GM23338 (cell line): Measurements from ENCODE around the gene INO80C. TPM values are rescaled to one million over a fixed set of nuclear protein-coding genes. Genes with fewer than 3 reads are reported as not detected.

Experiments
- ATAC-seq: fragments of 200-7000 bp; cut with Tn5 transposase; 3 replicates; pipeline ENCODE4 v1.9.1; 2020
- DNase-seq: peaks from one replicate; pipeline ENCODE4 v3.0.0-alpha.2; 2015; ENCODE audit warnings: low spot score
- H2AFZ ChIP-seq: fragments of 200-600 bp; sonication (generic); 2 replicates; pipeline ENCODE4 v1.8.0; 2016; ENCODE audit warnings: antibody characterized with exemption, mild to moderate bottlenecking, moderate library complexity
- H3F3A ChIP-seq: fragments of 200-600 bp; sonication (generic); replicated peaks from 2 replicates; pipeline ENCODE4 v1.8.0; 2017; ENCODE audit warnings: antibody characterized with exemption, mixed run types, low read depth
- H3K27ac ChIP-seq: fragments of 200-600 bp; sonication (generic); 2 replicates; pipeline ENCODE4 v1.6.1; 2016; ENCODE audit warnings: low read depth
- H3K27me3 ChIP-seq: fragments of 200-600 bp; sonication (generic); 2 replicates; pipeline ENCODE4 v1.8.0; 2016; ENCODE audit warnings: mild to moderate bottlenecking, mixed run types, moderate library complexity; ENCODE audit not compliant: insufficient read depth
- H3K36me3 ChIP-seq: fragments of 200-600 bp; sonication (generic); 2 replicates; pipeline ENCODE4 v1.8.0; 2016; ENCODE audit warnings: mild to moderate bottlenecking; ENCODE audit not compliant: insufficient read depth
- H3K4me1 ChIP-seq: fragments of 200-600 bp; sonication (generic); 2 replicates; pipeline ENCODE4 v1.8.0; 2016; ENCODE audit warnings: mild to moderate bottlenecking, moderate library complexity; ENCODE audit not compliant: insufficient read depth
- H3K4me2 ChIP-seq: fragments of 200-600 bp; sonication (generic); 2 replicates; pipeline ENCODE4 v1.7.1; 2017; ENCODE audit warnings: mixed run types
- H3K4me3 ChIP-seq: fragments of 200-600 bp; sonication (generic); 2 replicates; pipeline ENCODE4 v1.6.1; 2016; ENCODE audit warnings: mixed run types
- H3K79me2 ChIP-seq: fragments of 200-600 bp; sonication (generic); replicated peaks from 2 replicates; pipeline ENCODE4 v1.8.0; 2017; ENCODE audit warnings: mild to moderate bottlenecking; ENCODE audit not compliant: insufficient read depth
- H3K9me2 ChIP-seq: fragments of 200-600 bp; sonication (generic); 2 replicates; pipeline ENCODE4 v1.8.0; 2017; ENCODE audit not compliant: insufficient read depth
- H4K20me1 ChIP-seq: fragments of 200-600 bp; sonication (generic); replicated peaks from 2 replicates; pipeline ENCODE4 v1.8.0; 2017; ENCODE audit warnings: mild to moderate bottlenecking; ENCODE audit not compliant: insufficient read depth
- H3K27ac Mint-ChIP-seq: 2 replicates; pipeline ENCODE4 v1.8.0; 2020; ENCODE audit warnings: inconsistent platforms, mild to moderate bottlenecking, moderate library complexity, mixed read lengths
- H3K27me3 Mint-ChIP-seq: 3 replicates; pipeline ENCODE4 v1.8.0; 2022; ENCODE audit warnings: low read depth, mild to moderate bottlenecking, moderate library complexity, mixed read lengths, inconsistent platforms; ENCODE audit not compliant: insufficient read depth, poor library complexity
- H3K36me3 Mint-ChIP-seq: 3 replicates; pipeline ENCODE4 v1.8.0; 2021; ENCODE audit warnings: low read depth, mild to moderate bottlenecking, inconsistent platforms, moderate library complexity, mixed read lengths
- H3K4me1 Mint-ChIP-seq: 3 replicates; pipeline ENCODE4 v1.8.0; 2020; ENCODE audit warnings: mild to moderate bottlenecking, inconsistent platforms, mixed read lengths
- H3K4me3 Mint-ChIP-seq: 3 replicates; pipeline ENCODE4 v1.8.0; 2021; ENCODE audit warnings: moderate library complexity, mild to moderate bottlenecking, inconsistent platforms, mixed read lengths
- H3K9me3 Mint-ChIP-seq: 3 replicates; pipeline ENCODE4 v1.8.0; 2020; ENCODE audit warnings: moderate library complexity, mild to moderate bottlenecking, inconsistent platforms, mixed read lengths
- EZH2phosphoT487 ChIP-seq: fragments of 200-600 bp; sonication (generic); IDR thresholded peaks from one replicate; pipeline ENCODE4 v1.8.1; 2018; ENCODE audit warnings: antibody characterized with exemption; ENCODE audit not compliant: unreplicated experiment
- REST ChIP-seq: IDR thresholded peaks from one replicate; pipeline ENCODE4 v1.6.1; 2018; ENCODE audit warnings: antibody characterized with exemption; ENCODE audit not compliant: unreplicated experiment
- STAT1 ChIP-seq: IDR thresholded peaks from one replicate; pipeline ENCODE4 v1.6.1; 2016; ENCODE audit warnings: antibody characterized with exemption; ENCODE audit not compliant: unreplicated experiment
- polyA plus RNA-seq: library from polyadenylated mRNA; unstranded; fragments of >200 nt; fragmentation: Nextera tagmentation; extraction: Ambion mirVana; gene quantifications from 2 replicates; pipeline ENCODE4 v1.2.1, GENCODE V29; 2016
- total RNA-seq: library from RNA; depleted of rRNA; stranded (reverse); fragments of >200 nt; shearing (Covaris generic); gene quantifications from 2 replicates; pipeline ENCODE4 v1.2.3, GENCODE V29; 2014
- TF ChIP-seq, protein P1 (sequence below): fragments of 250-450 bp; sonication (Bioruptor Pico); IDR thresholded peaks from 2 replicates; pipeline ENCODE4 v1.5.0; 2020; ENCODE audit warnings: mild to moderate bottlenecking, moderate library complexity

The INO80C gene
- total and polyA plus RNA-seq, 2 experiments from 2014 or later: 16.3 to 52.3 TPM

- TF ChIP-seq, protein P1, sequence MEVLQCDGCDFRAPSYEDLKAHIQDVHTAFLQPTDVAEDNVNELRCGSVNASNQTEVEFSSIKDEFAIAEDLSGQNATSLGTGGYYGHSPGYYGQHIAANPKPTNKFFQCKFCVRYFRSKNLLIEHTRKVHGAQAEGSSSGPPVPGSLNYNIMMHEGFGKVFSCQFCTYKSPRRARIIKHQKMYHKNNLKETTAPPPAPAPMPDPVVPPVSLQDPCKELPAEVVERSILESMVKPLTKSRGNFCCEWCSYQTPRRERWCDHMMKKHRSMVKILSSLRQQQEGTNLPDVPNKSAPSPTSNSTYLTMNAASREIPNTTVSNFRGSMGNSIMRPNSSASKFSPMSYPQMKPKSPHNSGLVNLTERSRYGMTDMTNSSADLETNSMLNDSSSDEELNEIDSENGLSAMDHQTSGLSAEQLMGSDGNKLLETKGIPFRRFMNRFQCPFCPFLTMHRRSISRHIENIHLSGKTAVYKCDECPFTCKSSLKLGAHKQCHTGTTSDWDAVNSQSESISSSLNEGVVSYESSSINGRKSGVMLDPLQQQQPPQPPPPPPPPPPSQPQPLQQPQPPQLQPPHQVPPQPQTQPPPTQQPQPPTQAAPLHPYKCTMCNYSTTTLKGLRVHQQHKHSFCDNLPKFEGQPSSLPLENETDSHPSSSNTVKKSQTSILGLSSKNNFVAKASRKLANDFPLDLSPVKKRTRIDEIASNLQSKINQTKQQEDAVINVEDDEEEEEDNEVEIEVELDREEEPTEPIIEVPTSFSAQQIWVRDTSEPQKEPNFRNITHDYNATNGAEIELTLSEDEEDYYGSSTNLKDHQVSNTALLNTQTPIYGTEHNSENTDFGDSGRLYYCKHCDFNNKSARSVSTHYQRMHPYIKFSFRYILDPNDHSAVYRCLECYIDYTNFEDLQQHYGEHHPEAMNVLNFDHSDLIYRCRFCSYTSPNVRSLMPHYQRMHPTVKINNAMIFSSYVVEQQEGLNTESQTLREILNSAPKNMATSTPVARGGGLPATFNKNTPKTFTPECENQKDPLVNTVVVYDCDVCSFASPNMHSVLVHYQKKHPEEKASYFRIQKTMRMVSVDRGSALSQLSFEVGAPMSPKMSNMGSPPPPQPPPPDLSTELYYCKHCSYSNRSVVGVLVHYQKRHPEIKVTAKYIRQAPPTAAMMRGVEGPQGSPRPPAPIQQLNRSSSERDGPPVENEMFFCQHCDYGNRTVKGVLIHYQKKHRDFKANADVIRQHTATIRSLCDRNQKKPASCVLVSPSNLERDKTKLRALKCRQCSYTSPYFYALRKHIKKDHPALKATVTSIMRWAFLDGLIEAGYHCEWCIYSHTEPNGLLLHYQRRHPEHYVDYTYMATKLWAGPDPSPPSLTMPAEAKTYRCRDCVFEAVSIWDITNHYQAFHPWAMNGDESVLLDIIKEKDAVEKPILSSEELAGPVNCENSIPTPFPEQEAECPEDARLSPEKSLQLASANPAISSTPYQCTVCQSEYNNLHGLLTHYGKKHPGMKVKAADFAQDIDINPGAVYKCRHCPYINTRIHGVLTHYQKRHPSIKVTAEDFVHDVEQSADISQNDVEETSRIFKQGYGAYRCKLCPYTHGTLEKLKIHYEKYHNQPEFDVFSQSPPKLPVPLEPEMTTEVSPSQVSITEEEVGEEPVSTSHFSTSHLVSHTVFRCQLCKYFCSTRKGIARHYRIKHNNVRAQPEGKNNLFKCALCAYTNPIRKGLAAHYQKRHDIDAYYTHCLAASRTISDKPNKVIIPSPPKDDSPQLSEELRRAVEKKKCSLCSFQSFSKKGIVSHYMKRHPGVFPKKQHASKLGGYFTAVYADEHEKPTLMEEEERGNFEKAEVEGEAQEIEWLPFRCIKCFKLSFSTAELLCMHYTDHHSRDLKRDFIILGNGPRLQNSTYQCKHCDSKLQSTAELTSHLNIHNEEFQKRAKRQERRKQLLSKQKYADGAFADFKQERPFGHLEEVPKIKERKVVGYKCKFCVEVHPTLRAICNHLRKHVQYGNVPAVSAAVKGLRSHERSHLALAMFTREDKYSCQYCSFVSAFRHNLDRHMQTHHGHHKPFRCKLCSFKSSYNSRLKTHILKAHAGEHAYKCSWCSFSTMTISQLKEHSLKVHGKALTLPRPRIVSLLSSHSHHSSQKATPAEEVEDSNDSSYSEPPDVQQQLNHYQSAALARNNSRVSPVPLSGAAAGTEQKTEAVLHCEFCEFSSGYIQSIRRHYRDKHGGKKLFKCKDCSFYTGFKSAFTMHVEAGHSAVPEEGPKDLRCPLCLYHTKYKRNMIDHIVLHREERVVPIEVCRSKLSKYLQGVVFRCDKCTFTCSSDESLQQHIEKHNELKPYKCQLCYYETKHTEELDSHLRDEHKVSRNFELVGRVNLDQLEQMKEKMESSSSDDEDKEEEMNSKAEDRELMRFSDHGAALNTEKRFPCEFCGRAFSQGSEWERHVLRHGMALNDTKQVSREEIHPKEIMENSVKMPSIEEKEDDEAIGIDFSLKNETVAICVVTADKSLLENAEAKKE (CRISPR knock-in tag): no peak
- no peak for TF ChIP-seq STAT1
Observed at GRCh38 chr18:35533916-35534405, 36.2 kb upstream of the INO80C start (continued).

GRCh38 chr18:35528749-35529274 is 31.1 kb upstream of the INO80C start:
- H3K27me3 Mint-ChIP-seq: peaks cover 6% of the 10 kb centered on the region
- H3K4me2 ChIP-seq: no peak overlapping the region
- no peaks in the 10 kb centered on the region for H3K36me3 ChIP-seq
- H3K4me3 ChIP-seq: no peak overlapping the region
- H4K20me1 ChIP-seq: no peaks in the 10 kb centered on the region
- H2AFZ ChIP-seq: peak overlapping the region; percentile 70; the same call in 1 of the 2 replicates
- DNase-seq: no peak
- no peaks in the 10 kb centered on the region for H3K27me3 ChIP-seq
- no peak for ATAC-seq
- no peak overlapping the region for H3K27ac Mint-ChIP-seq
- H3K4me3 Mint-ChIP-seq: no peak overlapping the region
- H3K4me1 ChIP-seq: peaks cover 23% of the 10 kb centered on the region
- H3K36me3 Mint-ChIP-seq: peaks cover 11% of the 10 kb centered on the region
- no peaks in the 10 kb centered on the region for H3F3A ChIP-seq
- peaks cover 20% of the 10 kb centered on the region for H3K4me1 Mint-ChIP-seq
- H3K27ac ChIP-seq: no peak overlapping the region
- no peak for TF ChIP-seq REST
- no peak for TF ChIP-seq EZH2phosphoT487
- H3K9me3 Mint-ChIP-seq: peaks cover 27% of the 10 kb centered on the region
- H3K9me2 ChIP-seq: no peaks in the 10 kb centered on the region
- H3K79me2 ChIP-seq: no peaks in the 10 kb centered on the region
